ENCODE data around the gene C3orf18. TPM values are rescaled to one million over a fixed set of nuclear protein-coding genes. Genes with fewer than 3 reads are reported as not detected.

The C3orf18 gene
- total RNA-seq, 1 experiment from 2014 or later: 10.1 TPM

DNA sequence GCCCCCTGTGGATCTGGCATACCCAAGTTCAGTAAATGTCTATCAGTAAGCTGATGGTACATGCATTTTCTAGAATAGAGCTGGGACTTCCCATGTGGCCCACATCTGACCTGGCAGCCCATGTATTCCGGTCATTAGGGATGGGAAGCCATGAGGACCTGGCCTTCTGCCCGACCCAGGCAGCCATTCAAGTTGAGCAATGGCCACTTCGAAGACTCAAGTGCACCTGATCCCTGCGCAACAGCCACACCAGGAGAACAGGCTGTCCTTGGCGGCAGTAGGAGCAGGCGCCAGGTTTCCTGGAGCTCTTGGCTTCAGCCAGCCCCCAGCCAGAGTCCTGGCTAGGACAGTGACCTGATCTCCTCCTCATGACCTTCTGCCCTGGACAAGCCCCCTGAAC, 16.4 kb upstream of the C3orf18 start:
- ATAC-seq (no peak), DNase-seq (ENCODE audit: low read depth, low spot score) (no peak)
- no peak overlapping the region for H3K4me2 ChIP-seq (ENCODE audit: low read length)
- H3K9me3 ChIP-seq (ENCODE audit: control insufficient read depth in 1 of 2, insufficient read depth in 1 of 2, low read depth in 1 of 2, low read length in 2 of 2): no peaks in the 10 kb centered on the region
- intact Hi-C loops (cut with micrococcal nuclease): no loop called here
- POLR2A ChIA-PET: no interaction called here
- no peaks in the 10 kb centered on the region for H3K79me2 ChIP-seq (ENCODE audit: insufficient read depth, low read length)
- no peaks in the 10 kb centered on the region for H3K4me1 ChIP-seq (ENCODE audit: control insufficient read depth in 1 of 2, insufficient read depth in 2 of 2, low read length in 2 of 2)
- no TSS peak for BruUV-seq (replicated peaks)
- H3K4me3 ChIP-seq (replicated peaks in 1 of 2; ENCODE audit: low read depth in 1 of 2, low read length in 2 of 2): no peak overlapping the region
- no peaks in the 10 kb centered on the region for H3K9me2 ChIP-seq (ENCODE audit: insufficient read depth)
- H3K27ac ChIP-seq (ENCODE audit: low read depth, low read length): no peak overlapping the region
- RAD21 ChIA-PET (ENCODE audit: low non-redundant PET in 1 of 2, low total read pairs in 2 of 2, uncharacterized antibody in 2 of 2, unreplicated experiment in 2 of 2): no interaction called here
- H2AFZ ChIP-seq (ENCODE audit: low read depth, low read length, poor library complexity, severe bottlenecking): no peak overlapping the region
- CTCF ChIA-PET: no interaction called here
- TF ChIP-seq SRF (IDR thresholded peaks at IDR 0.05; ENCODE audit: low read depth) (no peak), RAD21 (IDR thresholded peaks at IDR 0.05; ENCODE audit: low read depth) (no peak)
- H4K20me1 ChIP-seq (ENCODE audit: insufficient read depth): no peaks in the 10 kb centered on the region
- H3K27me3 ChIP-seq (ENCODE audit: insufficient read depth, low read length): no peaks in the 10 kb centered on the region
- no peak overlapping the region for H3K9ac ChIP-seq (ENCODE audit: low read length)
- 0 out of 4 replicates have a peak, but pooled peaks cover 0 to 3% of the 10 kb centered on the region in 2 experiments for H3K36me3 ChIP-seq (ENCODE audit: control insufficient read depth in 1 of 2, insufficient read depth in 2 of 2, low read length in 2 of 2)

DNA sequence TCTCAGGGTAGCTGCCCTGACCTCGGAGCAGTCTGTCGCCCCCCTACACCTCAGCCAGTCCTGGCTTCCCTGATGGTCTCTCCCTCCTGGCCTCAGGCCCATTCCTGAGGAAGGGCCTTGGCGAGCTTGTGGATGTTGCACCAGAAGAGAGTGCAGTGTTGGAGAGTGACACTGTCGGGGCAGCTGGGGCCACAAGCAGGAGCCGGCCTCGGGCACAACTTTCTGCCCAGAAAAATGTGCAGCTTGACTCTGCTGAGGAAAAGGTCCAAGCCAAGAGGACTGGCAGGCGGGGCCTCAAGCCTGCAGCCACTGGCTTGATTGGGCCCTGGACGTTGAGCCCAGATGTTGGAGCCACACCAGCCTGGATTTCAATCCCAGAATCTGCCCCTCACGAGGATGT, 14.5 kb upstream of the C3orf18 start:
- no peak for ATAC-seq
- H3K4me1 ChIP-seq (ENCODE audit: control insufficient read depth in 1 of 2, insufficient read depth in 2 of 2, low read length in 2 of 2): no peaks in the 10 kb centered on the region
- BruUV-seq (replicated peaks): no TSS peak
- no peak overlapping the region for H2AFZ ChIP-seq (ENCODE audit: low read depth, low read length, poor library complexity, severe bottlenecking)
- no peak overlapping the region for H3K4me2 ChIP-seq (ENCODE audit: low read length)
- CTCF ChIA-PET: interaction anchor here (0.6 kb wide), 1 partner anchor 235 kb away, joined by 3 read pairs; no protein-coding TSS in a partner anchor
- H3K36me3 ChIP-seq (ENCODE audit: control insufficient read depth in 1 of 2, insufficient read depth in 2 of 2, low read length in 2 of 2): 0 out of 4 replicates have a peak, but pooled peaks cover 0 to 3% of the 10 kb centered on the region in 2 experiments
- no peak overlapping the region for H3K4me3 ChIP-seq (replicated peaks in 1 of 2; ENCODE audit: low read depth in 1 of 2, low read length in 2 of 2)
- no peak overlapping the region for H3K9ac ChIP-seq (ENCODE audit: low read length)
- intact Hi-C loops (cut with micrococcal nuclease): no loop called here
- no peaks in the 10 kb centered on the region for H3K9me2 ChIP-seq (ENCODE audit: insufficient read depth)
- no peaks in the 10 kb centered on the region for H3K27me3 ChIP-seq (ENCODE audit: insufficient read depth, low read length)
- no peak for DNase-seq (ENCODE audit: low read depth, low spot score)
- RAD21 ChIA-PET (ENCODE audit: low non-redundant PET in 1 of 2, low total read pairs in 2 of 2, uncharacterized antibody in 2 of 2, unreplicated experiment in 2 of 2): no interaction called here
- no peaks in the 10 kb centered on the region for H4K20me1 ChIP-seq (ENCODE audit: insufficient read depth)
- H3K9me3 ChIP-seq (ENCODE audit: control insufficient read depth in 1 of 2, insufficient read depth in 1 of 2, low read depth in 1 of 2, low read length in 2 of 2): no peaks in the 10 kb centered on the region
- H3K27ac ChIP-seq (ENCODE audit: low read depth, low read length): no peak overlapping the region
- POLR2A ChIA-PET: no interaction called here
- no peaks in the 10 kb centered on the region for H3K79me2 ChIP-seq (ENCODE audit: insufficient read depth, low read length)
- TF ChIP-seq, protein P1, sequence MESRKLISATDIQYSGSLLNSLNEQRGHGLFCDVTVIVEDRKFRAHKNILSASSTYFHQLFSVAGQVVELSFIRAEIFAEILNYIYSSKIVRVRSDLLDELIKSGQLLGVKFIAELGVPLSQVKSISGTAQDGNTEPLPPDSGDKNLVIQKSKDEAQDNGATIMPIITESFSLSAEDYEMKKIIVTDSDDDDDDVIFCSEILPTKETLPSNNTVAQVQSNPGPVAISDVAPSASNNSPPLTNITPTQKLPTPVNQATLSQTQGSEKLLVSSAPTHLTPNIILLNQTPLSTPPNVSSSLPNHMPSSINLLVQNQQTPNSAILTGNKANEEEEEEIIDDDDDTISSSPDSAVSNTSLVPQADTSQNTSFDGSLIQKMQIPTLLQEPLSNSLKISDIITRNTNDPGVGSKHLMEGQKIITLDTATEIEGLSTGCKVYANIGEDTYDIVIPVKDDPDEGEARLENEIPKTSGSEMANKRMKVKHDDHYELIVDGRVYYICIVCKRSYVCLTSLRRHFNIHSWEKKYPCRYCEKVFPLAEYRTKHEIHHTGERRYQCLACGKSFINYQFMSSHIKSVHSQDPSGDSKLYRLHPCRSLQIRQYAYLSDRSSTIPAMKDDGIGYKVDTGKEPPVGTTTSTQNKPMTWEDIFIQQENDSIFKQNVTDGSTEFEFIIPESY (IDR thresholded peaks at IDR 0.05; ENCODE audit: extremely low read depth, insufficient replicate concordance, low read length): no peak
- TF ChIP-seq JUND (IDR thresholded peaks at IDR 0.05): no peak
- TF ChIP-seq, protein P2, sequence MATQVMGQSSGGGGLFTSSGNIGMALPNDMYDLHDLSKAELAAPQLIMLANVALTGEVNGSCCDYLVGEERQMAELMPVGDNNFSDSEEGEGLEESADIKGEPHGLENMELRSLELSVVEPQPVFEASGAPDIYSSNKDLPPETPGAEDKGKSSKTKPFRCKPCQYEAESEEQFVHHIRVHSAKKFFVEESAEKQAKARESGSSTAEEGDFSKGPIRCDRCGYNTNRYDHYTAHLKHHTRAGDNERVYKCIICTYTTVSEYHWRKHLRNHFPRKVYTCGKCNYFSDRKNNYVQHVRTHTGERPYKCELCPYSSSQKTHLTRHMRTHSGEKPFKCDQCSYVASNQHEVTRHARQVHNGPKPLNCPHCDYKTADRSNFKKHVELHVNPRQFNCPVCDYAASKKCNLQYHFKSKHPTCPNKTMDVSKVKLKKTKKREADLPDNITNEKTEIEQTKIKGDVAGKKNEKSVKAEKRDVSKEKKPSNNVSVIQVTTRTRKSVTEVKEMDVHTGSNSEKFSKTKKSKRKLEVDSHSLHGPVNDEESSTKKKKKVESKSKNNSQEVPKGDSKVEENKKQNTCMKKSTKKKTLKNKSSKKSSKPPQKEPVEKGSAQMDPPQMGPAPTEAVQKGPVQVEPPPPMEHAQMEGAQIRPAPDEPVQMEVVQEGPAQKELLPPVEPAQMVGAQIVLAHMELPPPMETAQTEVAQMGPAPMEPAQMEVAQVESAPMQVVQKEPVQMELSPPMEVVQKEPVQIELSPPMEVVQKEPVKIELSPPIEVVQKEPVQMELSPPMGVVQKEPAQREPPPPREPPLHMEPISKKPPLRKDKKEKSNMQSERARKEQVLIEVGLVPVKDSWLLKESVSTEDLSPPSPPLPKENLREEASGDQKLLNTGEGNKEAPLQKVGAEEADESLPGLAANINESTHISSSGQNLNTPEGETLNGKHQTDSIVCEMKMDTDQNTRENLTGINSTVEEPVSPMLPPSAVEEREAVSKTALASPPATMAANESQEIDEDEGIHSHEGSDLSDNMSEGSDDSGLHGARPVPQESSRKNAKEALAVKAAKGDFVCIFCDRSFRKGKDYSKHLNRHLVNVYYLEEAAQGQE (IDR thresholded peaks at IDR 0.05; ENCODE audit: low read depth): no peak
- no peak for TF ChIP-seq EZH2phosphoT487 (IDR thresholded peaks at IDR 0.05; ENCODE audit: borderline replicate concordance)
- TF ChIP-seq ZFX (IDR thresholded peaks at IDR 0.05): no peak
- no peak for TF ChIP-seq POLR2A (IDR thresholded peaks at IDR 0.05; ENCODE audit: borderline replicate concordance, extremely low read depth, insufficient read depth, insufficient read length)
- no peak for TF ChIP-seq ZNF274 (IDR thresholded peaks at IDR 0.05; ENCODE audit: low read depth, low read length)
- no peak for TF ChIP-seq CBX3 (IDR thresholded peaks at IDR 0.05; ENCODE audit: low read depth)
- TF ChIP-seq RAD21 (IDR thresholded peaks at IDR 0.05; ENCODE audit: low read depth): no peak
- no peak for TF ChIP-seq EGR1 (IDR thresholded peaks at IDR 0.05; ENCODE audit: low read depth)
- TF ChIP-seq, protein P3, sequence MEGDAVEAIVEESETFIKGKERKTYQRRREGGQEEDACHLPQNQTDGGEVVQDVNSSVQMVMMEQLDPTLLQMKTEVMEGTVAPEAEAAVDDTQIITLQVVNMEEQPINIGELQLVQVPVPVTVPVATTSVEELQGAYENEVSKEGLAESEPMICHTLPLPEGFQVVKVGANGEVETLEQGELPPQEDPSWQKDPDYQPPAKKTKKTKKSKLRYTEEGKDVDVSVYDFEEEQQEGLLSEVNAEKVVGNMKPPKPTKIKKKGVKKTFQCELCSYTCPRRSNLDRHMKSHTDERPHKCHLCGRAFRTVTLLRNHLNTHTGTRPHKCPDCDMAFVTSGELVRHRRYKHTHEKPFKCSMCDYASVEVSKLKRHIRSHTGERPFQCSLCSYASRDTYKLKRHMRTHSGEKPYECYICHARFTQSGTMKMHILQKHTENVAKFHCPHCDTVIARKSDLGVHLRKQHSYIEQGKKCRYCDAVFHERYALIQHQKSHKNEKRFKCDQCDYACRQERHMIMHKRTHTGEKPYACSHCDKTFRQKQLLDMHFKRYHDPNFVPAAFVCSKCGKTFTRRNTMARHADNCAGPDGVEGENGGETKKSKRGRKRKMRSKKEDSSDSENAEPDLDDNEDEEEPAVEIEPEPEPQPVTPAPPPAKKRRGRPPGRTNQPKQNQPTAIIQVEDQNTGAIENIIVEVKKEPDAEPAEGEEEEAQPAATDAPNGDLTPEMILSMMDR (IDR thresholded peaks at IDR 0.05 in 2 of 3, conservative IDR thresholded peaks at IDR 0.05 in 1 of 3; ENCODE audit: borderline replicate concordance in 1 of 3, insufficient read depth in 1 of 3, low read depth in 2 of 3, low read length in 2 of 3): no peak
- no peak for TF ChIP-seq ELF1 (IDR thresholded peaks at IDR 0.05; ENCODE audit: borderline replicate concordance, low read depth)
- no peak for TF ChIP-seq SP1 (IDR thresholded peaks at IDR 0.05; ENCODE audit: low read depth)
- no peak for TF ChIP-seq SIN3A (IDR thresholded peaks at IDR 0.05; ENCODE audit: low read depth)
- no peak for TF ChIP-seq SRF (IDR thresholded peaks at IDR 0.05; ENCODE audit: low read depth)
